Breast epithelium (tissue), 4 donors: ENCODE data around the gene OSBPL2. TPM values are rescaled to one million over a fixed set of nuclear protein-coding genes. Genes with fewer than 3 reads are reported as not detected.

Experiments used
- DNase-seq, 2 donors: peaks; one replicate each; pipeline ENCODE4 v3.0.0-alpha.2; 2019; ENCODE audit warnings: low spot score in 2 of 2
- H3K27ac ChIP-seq, 2 donors: fragments of 200-600 bp; sonication (generic) in 1 of 2; one replicate each; pipeline ENCODE4 v1.5.1; 2016 to 2019; ENCODE audit warnings: mild to moderate bottlenecking in 1 of 2
- H3K27me3 ChIP-seq, 2 donors: fragments of 200-600 bp; sonication (generic) in 1 of 2; one replicate each; pipeline versions ENCODE4 v1.5.1 to v1.6.0; 2017 to 2019; ENCODE audit warnings: control low read depth in 1 of 2, mild to moderate bottlenecking in 1 of 2
- H3K36me3 ChIP-seq: fragments of 200-600 bp; one replicate; pipeline ENCODE4 v1.5.1; 2019
- H3K4me1 ChIP-seq, 2 donors: fragments of 200-600 bp; sonication (generic); one replicate each; pipeline ENCODE4 v1.5.1; 2016 to 2019; ENCODE audit warnings: control low read depth in 1 of 2
- H3K4me3 ChIP-seq, 3 donors: fragments of 200-600 bp; sonication (generic); 1 replicate in 2 of 3; 2 replicates in 1 of 3; pipeline ENCODE4 v1.5.1; 2016 to 2019; ENCODE audit warnings: mild to moderate bottlenecking in 3 of 3, moderate library complexity in 2 of 3
- H3K9me3 ChIP-seq, 2 donors: fragments of 200-600 bp; sonication (generic) in 1 of 2; one replicate each; pipeline ENCODE4 v1.5.1; 2016 to 2019; ENCODE audit warnings: control low read depth in 1 of 2
- POLR2A ChIP-seq: fragments of 450-650 bp; IDR thresholded peaks from one replicate; pipeline ENCODE4 v1.6.1; 2016; ENCODE audit warnings: antibody characterized with exemption, mild to moderate bottlenecking, moderate library complexity
- POLR2AphosphoS5 ChIP-seq, 3 donors: sonication (generic); formaldehyde crosslinking; IDR thresholded peaks; one replicate each; pipeline ENCODE4 v1.6.1; 2017; ENCODE audit warnings: antibody characterized with exemption in 3 of 3
- intact Hi-C: fragments of 100-400 bp; cut with DNase I; formaldehyde crosslinking; loops from one replicate; pipeline ENCODE4 v1.15.1; 2023; ENCODE audit warnings: low total_unique reads
- total RNA-seq, 3 donors: library from RNA; depleted of rRNA; stranded (reverse); fragments of >200 nt; gene quantifications; one replicate each; pipeline ENCODE4 v1.1.0, GENCODE V29; 2016
- TF ChIP-seq, protein P1 (sequence below), 3 donors: fragments of 450-650 bp; IDR thresholded peaks; one replicate each; pipeline ENCODE4 v1.5.1; 2016 to 2017; ENCODE audit warnings: antibody characterized with exemption in 3 of 3, mild to moderate bottlenecking in 3 of 3, moderate library complexity in 3 of 3

Gene OSBPL2
- total RNA-seq, 3 donors from 2014 or later: 25.0 to 46.1 (median 38.0) TPM

GRCh38 chr20:62193079-62194025 lies 45.0 kb upstream of the OSBPL2 start:
- Histone ChIP-seq H3K9me3 (no peaks in the 10 kb centered on the region), H3K36me3 (no peaks in the 10 kb centered on the region), H3K4me1 (no peaks in the 10 kb centered on the region), H3K27ac (no peak overlapping the region), H3K27me3 (no peaks in the 10 kb centered on the region), H3K4me3 (no peak overlapping the region)
- no peak for DNase-seq
- TF ChIP-seq POLR2A (no peak), POLR2AphosphoS5 (IDR thresholded peaks at IDR 0.05) (no peak)
- TF ChIP-seq, protein P1, sequence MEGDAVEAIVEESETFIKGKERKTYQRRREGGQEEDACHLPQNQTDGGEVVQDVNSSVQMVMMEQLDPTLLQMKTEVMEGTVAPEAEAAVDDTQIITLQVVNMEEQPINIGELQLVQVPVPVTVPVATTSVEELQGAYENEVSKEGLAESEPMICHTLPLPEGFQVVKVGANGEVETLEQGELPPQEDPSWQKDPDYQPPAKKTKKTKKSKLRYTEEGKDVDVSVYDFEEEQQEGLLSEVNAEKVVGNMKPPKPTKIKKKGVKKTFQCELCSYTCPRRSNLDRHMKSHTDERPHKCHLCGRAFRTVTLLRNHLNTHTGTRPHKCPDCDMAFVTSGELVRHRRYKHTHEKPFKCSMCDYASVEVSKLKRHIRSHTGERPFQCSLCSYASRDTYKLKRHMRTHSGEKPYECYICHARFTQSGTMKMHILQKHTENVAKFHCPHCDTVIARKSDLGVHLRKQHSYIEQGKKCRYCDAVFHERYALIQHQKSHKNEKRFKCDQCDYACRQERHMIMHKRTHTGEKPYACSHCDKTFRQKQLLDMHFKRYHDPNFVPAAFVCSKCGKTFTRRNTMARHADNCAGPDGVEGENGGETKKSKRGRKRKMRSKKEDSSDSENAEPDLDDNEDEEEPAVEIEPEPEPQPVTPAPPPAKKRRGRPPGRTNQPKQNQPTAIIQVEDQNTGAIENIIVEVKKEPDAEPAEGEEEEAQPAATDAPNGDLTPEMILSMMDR (IDR thresholded peaks at IDR 0.05): no peak
- intact Hi-C loops: loop anchor here (5.0 kb wide), 1 partner anchor 1004 kb away; no protein-coding TSS in a partner anchor

DNA sequence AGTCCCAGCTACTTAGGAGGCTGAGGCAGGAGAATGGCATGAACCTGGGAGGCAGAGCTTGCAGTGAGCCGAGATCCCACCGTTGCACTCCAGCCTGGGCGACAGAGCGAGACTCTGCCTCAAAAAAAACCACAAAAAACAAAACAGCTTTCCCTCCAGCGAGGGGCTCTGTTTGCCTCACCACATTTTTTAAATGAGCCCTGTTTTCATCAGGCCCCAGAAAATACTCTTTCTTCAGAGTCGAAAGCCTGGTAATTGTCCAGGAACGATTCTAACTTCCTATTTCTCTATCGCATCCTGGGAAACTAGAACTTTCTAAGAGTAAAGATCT lies 43.3 kb upstream of the OSBPL2 start:
- intact Hi-C loops: no loop called here
- no peak for DNase-seq
- Histone ChIP-seq H3K9me3 (no peaks in the 10 kb centered on the region), H3K4me1 (no peaks in the 10 kb centered on the region), H3K36me3 (no peaks in the 10 kb centered on the region), H3K27me3 (no peaks in the 10 kb centered on the region), H3K27ac (no peak overlapping the region), H3K4me3 (no peak overlapping the region)
- TF ChIP-seq POLR2A: no peak
- no peak for TF ChIP-seq POLR2AphosphoS5 (IDR thresholded peaks at IDR 0.05)
- TF ChIP-seq, protein P1 (IDR thresholded peaks at IDR 0.05): no peak

DNA sequence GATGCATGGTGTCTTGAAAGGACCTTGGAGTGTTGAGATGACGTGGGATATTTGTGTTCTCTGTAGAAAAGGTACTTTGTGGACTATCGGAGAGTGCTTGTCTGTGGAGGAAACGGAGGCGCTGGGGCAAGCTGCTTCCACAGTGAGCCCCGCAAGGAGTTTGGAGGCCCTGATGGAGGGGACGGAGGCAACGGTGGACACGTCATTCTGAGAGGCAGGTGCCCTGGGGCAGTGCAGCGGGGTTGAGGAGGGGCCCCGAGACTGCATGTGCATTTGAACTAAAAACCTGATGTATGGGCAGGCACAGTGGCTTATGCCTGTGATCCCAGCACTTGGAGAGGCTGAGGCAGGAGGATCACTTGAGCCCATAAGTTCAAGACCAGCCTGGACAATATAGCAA lies 42.6 kb upstream of the OSBPL2 start:
- TF ChIP-seq POLR2AphosphoS5 (IDR thresholded peaks at IDR 0.05) (no peak), POLR2A (no peak)
- TF ChIP-seq, protein P1 (IDR thresholded peaks at IDR 0.05): no peak
- Histone ChIP-seq H3K4me1 (no peaks in the 10 kb centered on the region), H3K36me3 (peaks cover 4% of the 10 kb centered on the region), H3K27me3 (no peaks in the 10 kb centered on the region), H3K4me3 (no peak overlapping the region), H3K9me3 (no peaks in the 10 kb centered on the region), H3K27ac (no peak overlapping the region)
- intact Hi-C loops: no loop called here
- no peak for DNase-seq

- H3K9me3 ChIP-seq: no peaks in the 10 kb centered on the region
- no peak overlapping the region for H3K4me3 ChIP-seq
- H3K36me3 ChIP-seq: peaks cover 6% of the 10 kb centered on the region
- no peaks in the 10 kb centered on the region for H3K4me1 ChIP-seq
- H3K27ac ChIP-seq: no peak overlapping the region
- H3K27me3 ChIP-seq: no peaks in the 10 kb centered on the region
- TF ChIP-seq POLR2AphosphoS5 (IDR thresholded peaks at IDR 0.05) (no peak), POLR2A (no peak)
- TF ChIP-seq, protein P1 (IDR thresholded peaks at IDR 0.05): no peak
- no peak for DNase-seq
- intact Hi-C loops: no loop called here
Observed at GRCh38 chr20:62196286-62196685, 42.0 kb upstream of the OSBPL2 start.

DNA sequence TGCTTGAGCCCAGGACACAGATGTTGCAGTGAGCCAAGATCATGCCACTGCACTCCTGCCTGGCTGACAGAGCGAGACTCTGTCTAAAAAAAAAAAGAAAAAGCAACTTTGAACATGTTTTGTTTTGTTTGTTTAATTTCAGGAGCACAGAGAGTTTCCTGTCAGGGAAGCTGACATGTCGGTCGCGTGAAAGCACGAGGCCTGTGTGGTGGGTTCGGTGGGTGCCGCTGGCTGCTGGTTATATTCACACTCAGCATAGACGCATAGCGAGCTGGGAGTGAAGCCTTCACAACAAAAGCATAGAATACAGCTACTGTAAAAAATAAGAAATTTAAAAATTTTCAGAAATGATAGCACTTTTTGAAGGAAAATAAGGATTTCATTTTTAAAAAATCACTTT lies 41.0 kb upstream of the OSBPL2 start:
- no peak for DNase-seq
- no peaks in the 10 kb centered on the region for H3K4me1 ChIP-seq
- no peak overlapping the region for H3K4me3 ChIP-seq
- H3K27ac ChIP-seq: no peak overlapping the region
- H3K9me3 ChIP-seq: no peaks in the 10 kb centered on the region
- H3K27me3 ChIP-seq: no peaks in the 10 kb centered on the region
- intact Hi-C loops: no loop called here
- TF ChIP-seq, protein P1 (IDR thresholded peaks at IDR 0.05): no peak
- TF ChIP-seq POLR2A (no peak), POLR2AphosphoS5 (IDR thresholded peaks at IDR 0.05) (no peak)
- H3K36me3 ChIP-seq: peaks cover 6% of the 10 kb centered on the region
